Parathyroid adenoma (tissue), 2 donors: ENCODE measurements around the gene ARAP3.
A peak's percentile ranks its signal among the peaks of the same experiment; 100 is the strongest.
"Not testable (repeated sequence)": the region's sequence is repeated elsewhere in the genome, so short reads cannot be mapped to it uniquely, and the experiment has no call there.

Experiments
- H2AFZ ChIP-seq: fragments of 300-600 bp; sonication (generic); one replicate; pipeline ENCODE4 v1.7.0; 2017; ENCODE audit warnings: antibody characterized with exemption, mild to moderate bottlenecking
- H3K27ac ChIP-seq: fragments of 300-600 bp; sonication (generic); one replicate; pipeline ENCODE4 v1.7.0; 2017
- H3K27me3 ChIP-seq: fragments of 300-600 bp; sonication (generic); one replicate; pipeline ENCODE4 v1.7.0; 2017; ENCODE audit warnings: low read length; ENCODE audit not compliant: control insufficient read depth, insufficient read depth
- H3K36me3 ChIP-seq: fragments of 300-600 bp; sonication (generic); one replicate; pipeline ENCODE4 v1.7.0; 2017; ENCODE audit warnings: low read length; ENCODE audit not compliant: control insufficient read depth, insufficient read depth
- H3K4me1 ChIP-seq: fragments of 300-600 bp; sonication (generic); one replicate; pipeline ENCODE4 v1.7.0; 2017; ENCODE audit warnings: control low read depth
- H3K4me2 ChIP-seq: fragments of 300-600 bp; sonication (generic); one replicate; pipeline ENCODE4 v1.7.0; 2017; ENCODE audit warnings: low read length
- H3K4me3 ChIP-seq: fragments of 300-600 bp; sonication (generic); one replicate; pipeline ENCODE4 v1.7.0; 2017; ENCODE audit warnings: low read depth, low read length
- H3K79me2 ChIP-seq: fragments of 300-600 bp; sonication (generic); one replicate; pipeline ENCODE4 v1.7.0; 2017; ENCODE audit warnings: control low read depth
- H3K9ac ChIP-seq: fragments of 300-600 bp; sonication (generic); one replicate; pipeline ENCODE4 v1.7.0; 2017; ENCODE audit warnings: mild to moderate bottlenecking
- H3K9me3 ChIP-seq: fragments of 300-600 bp; sonication (generic); one replicate; pipeline ENCODE4 v1.7.0; 2017; ENCODE audit warnings: low read length; ENCODE audit not compliant: control insufficient read depth
- CTCF ChIP-seq: fragments of 300-600 bp; sonication (generic); IDR thresholded peaks from one replicate; pipeline ENCODE4 v1.7.0; 2017; ENCODE audit warnings: antibody characterized with exemption, mild to moderate bottlenecking
- donor health status: primary hyperparathyroidism.

ARAP3 gene

GRCh38 chr5:141681695-141682641, at the start of gene ARAP3:
Gene ARAP3 (minus strand): TSS chr5:141682230. CDS start chr5:141680486, 1,744 bp downstream.
- Histone ChIP-seq H3K27ac (peak within 1 kb of the TSS; percentile 81), H2AFZ (peak within 1 kb of the TSS; percentile 92), H3K79me2 (peaks cover 3% of the 10 kb centered on the region), H3K36me3 (no peaks in the 10 kb centered on the region), H3K9ac (peak within 1 kb of the TSS; percentile 43), H3K27me3 (no peaks in the 10 kb centered on the region), H3K4me3 (peak within 1 kb of the TSS; percentile 71), H3K9me3 (no peaks in the 10 kb centered on the region), H3K4me2 (peak within 1 kb of the TSS; percentile 95), H3K4me1 (peaks cover 15% of the 10 kb centered on the region)
- no peak for TF ChIP-seq CTCF

- no peaks in the 10 kb centered on the region for H3K79me2 ChIP-seq
- H3K4me3 ChIP-seq, result no peak overlapping the region
- H2AFZ ChIP-seq, result peak overlapping the region; percentile 11
- no peaks in the 10 kb centered on the region for H3K27me3 ChIP-seq
- H3K9ac ChIP-seq, result no peak overlapping the region
- H3K4me2 ChIP-seq, result no peak overlapping the region
- no peaks in the 10 kb centered on the region for H3K9me3 ChIP-seq
- H3K36me3 ChIP-seq, result no peaks in the 10 kb centered on the region
- H3K27ac ChIP-seq, result no peak overlapping the region
- H3K4me1 ChIP-seq, result peaks cover 34% of the 10 kb centered on the region
- no peak for TF ChIP-seq CTCF
These were observed 47.5 kb upstream of the ARAP3 start for GRCh38 chr5:141729387-141730006.

- TF ChIP-seq CTCF, result no peak
- Histone ChIP-seq H3K4me1 (peaks cover 14% of the 10 kb centered on the region), H3K27ac (no peak overlapping the region), H2AFZ (peak overlapping the region; percentile 35), H3K4me3 (no peak overlapping the region), H3K27me3 (no peaks in the 10 kb centered on the region), H3K79me2 (no peaks in the 10 kb centered on the region), H3K4me2 (no peak overlapping the region), H3K9ac (no peak overlapping the region), H3K36me3 (no peaks in the 10 kb centered on the region), H3K9me3 (no peaks in the 10 kb centered on the region)
These were observed 43.9 kb upstream of the ARAP3 start for GRCh38 chr5:141725891-141726290.

GRCh38 chr5:141725174-141725573, 43.1 kb upstream of the ARAP3 start:
- not testable (repeated sequence) for H3K9me3 ChIP-seq, H3K79me2 ChIP-seq, H2AFZ ChIP-seq, H3K4me2 ChIP-seq, H3K9ac ChIP-seq, H3K36me3 ChIP-seq, H3K4me3 ChIP-seq, H3K4me1 ChIP-seq, H3K27ac ChIP-seq, H3K27me3 ChIP-seq

- no peak for TF ChIP-seq CTCF
- Histone ChIP-seq H3K4me1 (peaks cover 8% of the 10 kb centered on the region), H3K36me3 (no peaks in the 10 kb centered on the region)
These were observed 40.2 kb upstream of the ARAP3 start for GRCh38 chr5:141722266-141722665.

More at GRCh38 chr5:141722266-141722665, 40.2 kb upstream of the ARAP3 start:
- Histone ChIP-seq H3K4me3 (no peak overlapping the region), H3K9me3 (no peaks in the 10 kb centered on the region), H3K4me2 (no peak overlapping the region), H3K9ac (no peak overlapping the region), H3K27ac (no peak overlapping the region), H3K27me3 (no peaks in the 10 kb centered on the region), H2AFZ (no peak overlapping the region), H3K79me2 (no peaks in the 10 kb centered on the region)
